PC-9 (cell line): Measurements from ENCODE around the gene LSM10.

Source experiments
- CTCF ChIP-seq: fragments of 200-600 bp; sonication (generic); conservative IDR thresholded peaks from 2 replicates; pipeline ENCODE4 v1.6.1; 2017; ENCODE audit warnings: mixed run types, antibody characterized with exemption, mild to moderate bottlenecking, moderate library complexity
- EZH2 ChIP-seq: fragments of 200-600 bp; sonication (generic); IDR thresholded peaks from 2 replicates; pipeline ENCODE4 v1.8.0; 2017; ENCODE audit warnings: antibody characterized with exemption, low read depth

- no peak for TF ChIP-seq CTCF
- no peak for TF ChIP-seq EZH2
Measured at GRCh38 chr1:36411674-36412648, 14.3 kb upstream of the LSM10 start.
